Endodermal cell (in vitro differentiated cells): ENCODE measurements around the gene SLC6A18. TPM values are rescaled to one million over a fixed set of nuclear protein-coding genes. Genes with fewer than 3 reads are reported as not detected.
A peak's percentile ranks its signal among the peaks of the same experiment; 100 is the strongest.

Source experiments
- DNase-seq: peaks from one replicate; pipeline ENCODE4 v3.0.0-alpha.2; 2017
- H3K27ac ChIP-seq: 2 replicates; pipeline ENCODE4 v1.5.1; 2013; ENCODE audit warnings: mild to moderate bottlenecking, low read depth, low read length, moderate library complexity
- H3K27me3 ChIP-seq: 2 replicates; pipeline ENCODE4 v1.6.1; 2013; ENCODE audit warnings: mild to moderate bottlenecking, low read length, moderate library complexity; ENCODE audit not compliant: insufficient read depth, control insufficient read depth, poor library complexity, severe bottlenecking
- H3K36me3 ChIP-seq: 2 replicates; pipeline ENCODE4 v1.7.0; 2013; ENCODE audit warnings: mild to moderate bottlenecking, low read length, moderate library complexity; ENCODE audit not compliant: control insufficient read depth, insufficient read depth
- H3K4me1 ChIP-seq: one replicate; pipeline ENCODE4 v1.7.0; 2013; ENCODE audit warnings: low read length; ENCODE audit not compliant: control insufficient read depth, insufficient read depth
- H3K4me3 ChIP-seq: 2 replicates; pipeline ENCODE4 v1.5.1; 2013; ENCODE audit warnings: mild to moderate bottlenecking, low read length, moderate library complexity
- H3K9ac ChIP-seq: 2 replicates; pipeline ENCODE4 v1.6.1; 2013; ENCODE audit warnings: mild to moderate bottlenecking, low read length, moderate library complexity; ENCODE audit not compliant: poor library complexity, severe bottlenecking; ENCODE audit errors: extremely low read depth
- H3K9me3 ChIP-seq: 2 replicates; pipeline ENCODE4 v1.6.1; 2013; ENCODE audit warnings: mild to moderate bottlenecking, low read length, moderate library complexity; ENCODE audit not compliant: control insufficient read depth
- H3K27ac Mint-ChIP-seq: 2 replicates; pipeline ENCODE4 v1.8.0; 2020; ENCODE audit warnings: mixed read lengths
- H3K27me3 Mint-ChIP-seq: 2 replicates; pipeline ENCODE4 v1.8.0; 2021; ENCODE audit warnings: mild to moderate bottlenecking, mixed read lengths; ENCODE audit not compliant: insufficient read depth
- H3K36me3 Mint-ChIP-seq: 2 replicates; pipeline ENCODE4 v1.8.0; 2020; ENCODE audit warnings: low read depth, mixed read lengths
- H3K4me1 Mint-ChIP-seq: 2 replicates; pipeline ENCODE4 v1.8.0; 2020; ENCODE audit warnings: mixed read lengths
- H3K4me3 Mint-ChIP-seq: 2 replicates; pipeline ENCODE4 v1.8.0; 2020; ENCODE audit warnings: mild to moderate bottlenecking, moderate library complexity, mixed read lengths
- H3K9me3 Mint-ChIP-seq: 2 replicates; pipeline ENCODE4 v1.8.0; 2020; ENCODE audit warnings: mild to moderate bottlenecking, mixed read lengths
- CTCF ChIP-seq: fragments of 200-600 bp; sonication (generic); conservative IDR thresholded peaks from 2 replicates; pipeline ENCODE4 v1.5.0; 2021; ENCODE audit warnings: antibody characterized with exemption, mild to moderate bottlenecking
- WGBS, 2 experiments: methylation state at CpG; one replicate each; pipeline versions ENCODE4 v1.1.5 to v1.1.7; 2013; ENCODE audit warnings: missing lambda C conversion rate in 2 of 2, mixed read lengths in 1 of 2; ENCODE audit not compliant: insufficient coverage in 1 of 2, insufficient read length in 1 of 2; 5-methylcytosine and 5-hydroxymethylcytosine counted together
- total RNA-seq, 2 donors: library from RNA; stranded (reverse); fragmentation: NEBNext Ultra II Directional in 1 of 2; extraction: Animal tissue kit (Norgen Biotek cat#: 25700) in 1 of 2; gene quantifications; 2 replicates in 1 of 2; 3 replicates in 1 of 2; pipeline ENCODE4 v1.2.1, GENCODE V29; 2021

Gene SLC6A18
- total RNA-seq, 2 donors from 2014 or later, result not detected

GRCh38 chr5:1186351-1187233 is 38.6 kb upstream of the SLC6A18 start:
- Histone ChIP-seq H3K9me3 (no peaks in the 10 kb centered on the region), H3K9ac (no peak overlapping the region), H3K27ac (no peak overlapping the region), H3K27me3 (peaks cover under 1% of the 10 kb centered on the region), H3K36me3 (no peaks in the 10 kb centered on the region), H3K4me3 (no peak overlapping the region), H3K4me1 (peaks cover 17% of the 10 kb centered on the region)
- no peak for TF ChIP-seq CTCF
- peak overlapping the region; percentile 62 for H3K27ac Mint-ChIP-seq
- H3K27me3 Mint-ChIP-seq, result peaks cover 2% of the 10 kb centered on the region
- WGBS, 2 experiments, result 80 to 86% methylated on average over 10 to 18 of the region's 18 CpGs
- DNase-seq, result no peak
- peaks cover 15% of the 10 kb centered on the region for H3K4me1 Mint-ChIP-seq
- H3K9me3 Mint-ChIP-seq, result no peaks in the 10 kb centered on the region
- no peaks in the 10 kb centered on the region for H3K36me3 Mint-ChIP-seq
- H3K4me3 Mint-ChIP-seq, result no peak overlapping the region

- whole genome bisulfite sequencing, 2 experiments, result 86 to 87% methylated on average over 7 to 18 of the region's 18 CpGs
- H3K4me1 ChIP-seq, result peaks cover 17% of the 10 kb centered on the region
- no peaks in the 10 kb centered on the region for H3K36me3 Mint-ChIP-seq
Measured at GRCh38 chr5:1187234-1187949, 37.8 kb upstream of the SLC6A18 start.

GRCh38 chr5:1187950-1188334 is 37.2 kb upstream of the SLC6A18 start:
- no peaks in the 10 kb centered on the region for H3K9me3 ChIP-seq
- no peak overlapping the region for H3K4me3 Mint-ChIP-seq
- WGBS, 2 experiments, result 87 to 95% methylated on average over 4 to 8 of the region's 8 CpGs
- H3K9me3 Mint-ChIP-seq, result no peaks in the 10 kb centered on the region
- H3K27me3 Mint-ChIP-seq, result peaks cover 4% of the 10 kb centered on the region
- H3K36me3 ChIP-seq, result no peaks in the 10 kb centered on the region
- TF ChIP-seq CTCF, result no peak
- peaks cover 14% of the 10 kb centered on the region for H3K4me1 ChIP-seq
- no peak overlapping the region for H3K4me3 ChIP-seq
- no peak overlapping the region for H3K27ac ChIP-seq
- H3K27ac Mint-ChIP-seq, result no peak overlapping the region
- no peaks in the 10 kb centered on the region for H3K36me3 Mint-ChIP-seq
- H3K4me1 Mint-ChIP-seq, result peaks cover 15% of the 10 kb centered on the region
- peaks cover 9% of the 10 kb centered on the region for H3K27me3 ChIP-seq
- H3K9ac ChIP-seq, result no peak overlapping the region
- DNase-seq, result no peak

More at GRCh38 chr5:1187234-1187949, 37.8 kb upstream of the SLC6A18 start:
- H3K4me3 ChIP-seq, result no peak overlapping the region
- H3K27me3 Mint-ChIP-seq, result peaks cover 4% of the 10 kb centered on the region
- peaks cover 6% of the 10 kb centered on the region for H3K27me3 ChIP-seq
- no peaks in the 10 kb centered on the region for H3K9me3 Mint-ChIP-seq
- no peak for DNase-seq
- H3K4me1 Mint-ChIP-seq, result peaks cover 15% of the 10 kb centered on the region
- H3K9me3 ChIP-seq, result no peaks in the 10 kb centered on the region
- no peak overlapping the region for H3K27ac ChIP-seq
- TF ChIP-seq CTCF, result no peak
- H3K36me3 ChIP-seq, result no peaks in the 10 kb centered on the region
- no peak overlapping the region for H3K27ac Mint-ChIP-seq
- no peak overlapping the region for H3K9ac ChIP-seq
- H3K4me3 Mint-ChIP-seq, result no peak overlapping the region
